Calu3 (cell line): ENCODE measurements around the gene GAPVD1. TPM values are rescaled to one million over a fixed set of nuclear protein-coding genes. Genes with fewer than 3 reads are reported as not detected.

Source experiments
- BruUV-seq: library from RNA; stranded (reverse); fragments of 400-500 nt; replicated peaks from 2 replicates; lab custom pipeline; 2021; lab: Mats Ljungman, UMichigan
- CTCF ChIA-PET: fragments of 300-600 bp; sonication (Branson Sonifier 250); formaldehyde crosslinking; loops from one replicate; lab custom pipeline; 2022; ENCODE audit warnings: antibody characterized with exemption; lab: Charles Lee
- DNase-seq: peaks from one replicate; pipeline ENCODE4 v3.0.0; 2022
- H3K27ac Mint-ChIP-seq: one replicate; pipeline ENCODE4 v1.8.0; 2022; ENCODE audit warnings: mixed read lengths; ENCODE audit not compliant: unreplicated experiment
- H3K27me3 Mint-ChIP-seq: one replicate; pipeline ENCODE4 v1.8.0; 2022; ENCODE audit warnings: mixed read lengths; ENCODE audit not compliant: unreplicated experiment
- H3K36me3 Mint-ChIP-seq: one replicate; pipeline ENCODE4 v1.8.0; 2022; ENCODE audit warnings: mild to moderate bottlenecking, moderate library complexity, mixed read lengths; ENCODE audit not compliant: insufficient read depth, unreplicated experiment
- H3K4me1 Mint-ChIP-seq: one replicate; pipeline ENCODE4 v1.8.0; 2022; ENCODE audit warnings: mild to moderate bottlenecking, low read depth, mixed read lengths; ENCODE audit not compliant: unreplicated experiment
- H3K4me3 Mint-ChIP-seq: one replicate; pipeline ENCODE4 v1.8.0; 2022; ENCODE audit warnings: mild to moderate bottlenecking, low read depth, moderate library complexity, mixed read lengths; ENCODE audit not compliant: unreplicated experiment
- H3K9me3 Mint-ChIP-seq: one replicate; pipeline ENCODE4 v1.8.0; 2022; ENCODE audit warnings: low read depth, mixed read lengths; ENCODE audit not compliant: unreplicated experiment
- intact Hi-C: fragments of 100-400 bp; cut with micrococcal nuclease; formaldehyde crosslinking; loops from one replicate; pipeline ENCODE4 v1.10.0; 2022; ENCODE audit not compliant: unreplicated experiment
- total RNA-seq: library from RNA; stranded (reverse); gene quantifications from 2 replicates; pipeline ENCODE4 v1.2.3, GENCODE V29; 2022
- TF ChIP-seq, protein P1 (sequence below): fragments of 200-600 bp; IDR thresholded peaks from one replicate; pipeline ENCODE4 v1.8.0; 2022; ENCODE audit warnings: antibody characterized with exemption; ENCODE audit not compliant: unreplicated experiment

The GAPVD1 gene
- total RNA-seq, 1 experiment from 2014 or later = 32.6 TPM

DNA sequence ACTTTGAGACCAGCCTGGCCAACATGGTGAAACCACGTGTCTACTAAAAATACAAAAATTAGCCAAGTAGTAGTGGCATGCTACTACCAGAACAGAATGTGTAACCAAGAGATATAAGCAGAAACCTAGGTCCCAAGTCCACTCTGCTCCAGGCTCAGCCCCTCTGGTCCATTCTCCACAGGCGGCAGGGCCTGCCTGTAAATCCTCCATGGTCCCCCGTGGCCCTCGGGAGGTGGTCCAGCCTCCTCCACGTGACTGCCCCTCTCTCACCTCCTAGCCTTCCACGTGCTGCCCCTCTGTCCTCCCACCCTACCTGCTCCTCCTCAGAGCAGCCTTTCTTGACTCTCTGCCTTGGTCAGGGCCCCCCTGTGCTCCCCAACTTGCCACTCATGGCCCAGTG lies 127.4 kb downstream of the GAPVD1 start:
- TF ChIP-seq, protein P1, sequence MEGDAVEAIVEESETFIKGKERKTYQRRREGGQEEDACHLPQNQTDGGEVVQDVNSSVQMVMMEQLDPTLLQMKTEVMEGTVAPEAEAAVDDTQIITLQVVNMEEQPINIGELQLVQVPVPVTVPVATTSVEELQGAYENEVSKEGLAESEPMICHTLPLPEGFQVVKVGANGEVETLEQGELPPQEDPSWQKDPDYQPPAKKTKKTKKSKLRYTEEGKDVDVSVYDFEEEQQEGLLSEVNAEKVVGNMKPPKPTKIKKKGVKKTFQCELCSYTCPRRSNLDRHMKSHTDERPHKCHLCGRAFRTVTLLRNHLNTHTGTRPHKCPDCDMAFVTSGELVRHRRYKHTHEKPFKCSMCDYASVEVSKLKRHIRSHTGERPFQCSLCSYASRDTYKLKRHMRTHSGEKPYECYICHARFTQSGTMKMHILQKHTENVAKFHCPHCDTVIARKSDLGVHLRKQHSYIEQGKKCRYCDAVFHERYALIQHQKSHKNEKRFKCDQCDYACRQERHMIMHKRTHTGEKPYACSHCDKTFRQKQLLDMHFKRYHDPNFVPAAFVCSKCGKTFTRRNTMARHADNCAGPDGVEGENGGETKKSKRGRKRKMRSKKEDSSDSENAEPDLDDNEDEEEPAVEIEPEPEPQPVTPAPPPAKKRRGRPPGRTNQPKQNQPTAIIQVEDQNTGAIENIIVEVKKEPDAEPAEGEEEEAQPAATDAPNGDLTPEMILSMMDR = no peak
- H3K9me3 Mint-ChIP-seq = no peaks in the 10 kb centered on the region
- intact Hi-C loops = no loop called here
- CTCF ChIA-PET = no interaction called here
- no peaks in the 10 kb centered on the region for H3K4me1 Mint-ChIP-seq
- BruUV-seq = no TSS peak
- H3K4me3 Mint-ChIP-seq = no peak overlapping the region
- no peak for DNase-seq
- no peaks in the 10 kb centered on the region for H3K36me3 Mint-ChIP-seq
- no peaks in the 10 kb centered on the region for H3K27me3 Mint-ChIP-seq
- no peak overlapping the region for H3K27ac Mint-ChIP-seq

DNA sequence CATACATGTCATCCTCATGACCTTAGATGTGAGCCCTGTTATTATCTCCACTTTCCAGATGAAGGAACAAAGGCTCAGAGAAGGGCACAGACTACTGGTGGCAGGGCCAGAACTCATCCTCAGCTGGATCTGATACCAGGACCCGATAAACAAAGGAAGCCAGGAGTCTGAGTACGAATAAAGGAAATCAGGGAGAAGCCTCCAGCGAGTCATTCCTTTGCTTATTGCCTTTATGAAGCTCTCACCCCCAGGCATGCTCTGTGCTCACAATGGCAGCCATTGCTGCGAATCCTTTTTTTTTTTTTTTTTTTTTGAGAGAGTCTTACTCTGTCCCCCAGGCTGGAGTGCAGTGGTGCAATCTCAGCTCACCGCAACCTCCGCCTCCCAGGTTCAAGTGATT lies 130.1 kb downstream of the GAPVD1 start:
- TF ChIP-seq, protein P1 = no peak
- CTCF ChIA-PET = no interaction called here

DNA sequence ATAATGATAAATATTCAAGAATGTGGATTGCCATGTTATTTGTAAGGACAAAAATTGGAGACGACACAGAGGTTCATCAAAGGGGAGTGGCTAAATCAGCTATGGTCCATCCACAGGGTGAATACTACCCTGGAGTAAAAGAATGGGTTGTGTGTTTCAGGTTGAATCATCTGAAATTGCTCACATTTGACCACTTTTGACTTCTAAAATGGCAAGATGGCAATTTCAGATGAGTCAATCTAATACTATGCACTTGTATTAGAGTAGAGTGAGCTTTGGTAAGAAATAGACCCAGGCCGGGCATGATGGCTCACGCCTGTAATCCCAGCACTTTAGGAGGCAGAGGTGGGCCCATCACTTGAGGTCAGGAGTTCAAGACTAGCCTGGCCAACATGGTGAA lies 131.8 kb downstream of the GAPVD1 start:
- Mint-ChIP-seq H3K4me3 (no peak overlapping the region), H3K27ac (no peak overlapping the region), H3K9me3 (no peaks in the 10 kb centered on the region), H3K4me1 (no peaks in the 10 kb centered on the region), H3K27me3 (no peaks in the 10 kb centered on the region), H3K36me3 (no peaks in the 10 kb centered on the region)
- intact Hi-C loops = no loop called here
- no peak for DNase-seq
- BruUV-seq = no TSS peak
- CTCF ChIA-PET = no interaction called here
- TF ChIP-seq, protein P1 = no peak

More for the DNA sequence above, 130.1 kb downstream of the GAPVD1 start:
- Mint-ChIP-seq H3K27me3 (no peaks in the 10 kb centered on the region), H3K9me3 (no peaks in the 10 kb centered on the region), H3K27ac (no peak overlapping the region), H3K4me1 (no peaks in the 10 kb centered on the region), H3K36me3 (no peaks in the 10 kb centered on the region), H3K4me3 (no peak overlapping the region)
- DNase-seq = no peak
- BruUV-seq = no TSS peak
- intact Hi-C loops = no loop called here

DNA sequence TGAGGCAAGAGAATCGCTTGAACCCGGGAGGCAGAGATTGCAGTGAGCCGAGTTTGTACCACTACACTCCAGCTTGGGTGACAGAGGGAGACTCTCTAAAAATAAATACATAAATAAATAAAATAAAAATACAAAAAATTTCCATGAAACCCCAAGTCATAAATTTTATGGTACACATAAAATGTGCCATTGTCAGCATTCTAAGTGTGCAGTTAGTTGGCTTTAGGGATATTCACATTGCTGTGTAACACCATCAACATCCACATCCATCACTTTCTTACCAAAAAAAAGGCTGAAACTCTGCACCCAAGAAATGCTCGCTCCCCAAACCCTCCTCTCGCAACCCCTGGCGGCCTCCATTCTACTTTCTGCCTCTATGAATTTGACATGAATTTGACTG lies 135.2 kb downstream of the GAPVD1 start:
- Mint-ChIP-seq H3K27ac (no peak overlapping the region), H3K27me3 (no peaks in the 10 kb centered on the region), H3K4me1 (no peaks in the 10 kb centered on the region), H3K36me3 (no peaks in the 10 kb centered on the region), H3K9me3 (no peaks in the 10 kb centered on the region), H3K4me3 (no peak overlapping the region)
- no peak for DNase-seq
- TF ChIP-seq, protein P1 = no peak
- CTCF ChIA-PET = no interaction called here
- BruUV-seq = no TSS peak
- intact Hi-C loops = no loop called here
